22Rv1 (cell line): ENCODE results near the gene TAGLN2.
"Not testable (repeated sequence)": the region's sequence is repeated elsewhere in the genome, so short reads cannot be mapped to it uniquely, and the experiment has no call there.

Source experiments
- H3K27ac ChIP-seq: fragments of 450-650 bp; 2 replicates; pipeline ENCODE4 v1.5.1; 2017
- CTCF ChIP-seq: fragments of 450-650 bp; IDR thresholded peaks from 2 replicates; pipeline ENCODE4 v1.5.1; 2017; ENCODE audit warnings: mild to moderate bottlenecking
- ZFX ChIP-seq: fragments of 450-650 bp; IDR thresholded peaks from 2 replicates; pipeline ENCODE4 v1.6.1; 2017; ENCODE audit warnings: antibody characterized with exemption, borderline replicate concordance

TAGLN2 gene

GRCh38 chr1:159914252-159915018, 10.9 kb downstream of the TAGLN2 start:
- H3K27ac ChIP-seq, result peak overlapping the region; percentile 67
- TF ChIP-seq ZFX (no peak), CTCF (no peak)

- TF ChIP-seq ZFX (no peak), CTCF (no peak)
- H3K27ac ChIP-seq, result peak overlapping the region; percentile 67
Observed at GRCh38 chr1:159913451-159914192, 11.7 kb downstream of the TAGLN2 start.

GRCh38 chr1:159911326-159912070, 13.8 kb downstream of the TAGLN2 start:
- TF ChIP-seq CTCF (no peak), ZFX (no peak)
- H3K27ac ChIP-seq, result no peak overlapping the region

GRCh38 chr1:159908031-159908940, 17.0 kb downstream of the TAGLN2 start:
- TF ChIP-seq ZFX, result no peak
- no peak for TF ChIP-seq CTCF
- no peak overlapping the region for H3K27ac ChIP-seq

GRCh38 chr1:159906960-159907359, 18.3 kb downstream of the TAGLN2 start:
- TF ChIP-seq CTCF (no peak), ZFX (no peak)
- no peak overlapping the region for H3K27ac ChIP-seq

- H3K27ac ChIP-seq, result not testable (repeated sequence)
Observed at GRCh38 chr1:159904036-159904435, 21.3 kb downstream of the TAGLN2 start.

GRCh38 chr1:159902541-159902940, 22.8 kb downstream of the TAGLN2 start:
- 0 out of 2 replicates have a peak overlapping the region, but pooled peaks have one; percentile 99 for H3K27ac ChIP-seq
- TF ChIP-seq CTCF (no peak), ZFX (no peak)
